Neural cell (in vitro differentiated cells): Measurements from ENCODE around the gene SLC25A21.

Experiments
- CTCF ChIP-seq: fragments of 450-650 bp; IDR thresholded peaks from 2 replicates; pipeline ENCODE4 v1.5.1; 2014; ENCODE audit warnings: antibody characterized with exemption, mild to moderate bottlenecking, moderate library complexity; ENCODE audit not compliant: poor library complexity, severe bottlenecking
- POLR2AphosphoS5 ChIP-seq: IDR thresholded peaks from 2 replicates; pipeline ENCODE4 v1.6.1; 2012
- RAD21 ChIP-seq: fragments of 450-650 bp; conservative IDR thresholded peaks from 2 replicates; pipeline ENCODE4 v1.6.1; 2014; ENCODE audit warnings: antibody characterized with exemption, mild to moderate bottlenecking, moderate library complexity

- TF ChIP-seq CTCF (no peak), POLR2AphosphoS5 (no peak), RAD21 (no peak)
Observed at GRCh38 chr14:37048666-37049071, 123.7 kb downstream of the SLC25A21 start.
